Nephron progenitor cell (in vitro differentiated cells): ENCODE results near the gene FRMPD4.

Source experiments
- DNase-seq: peaks from one replicate; pipeline ENCODE4 v3.0.0; 2021
- H3K27ac Mint-ChIP-seq: 2 replicates; pipeline ENCODE4 v1.8.0; 2021; ENCODE audit warnings: mild to moderate bottlenecking, moderate library complexity, mixed read lengths
- H3K27me3 Mint-ChIP-seq: 2 replicates; pipeline ENCODE4 v1.8.0; 2021; ENCODE audit warnings: mild to moderate bottlenecking, low read depth, mixed read lengths; ENCODE audit not compliant: poor library complexity
- H3K36me3 Mint-ChIP-seq: 2 replicates; pipeline ENCODE4 v1.8.0; 2021; ENCODE audit warnings: low read depth, mixed read lengths
- H3K4me1 Mint-ChIP-seq: 2 replicates; pipeline ENCODE4 v1.8.0; 2021; ENCODE audit warnings: mixed read lengths
- H3K4me3 Mint-ChIP-seq: 2 replicates; pipeline ENCODE4 v1.8.0; 2021; ENCODE audit warnings: mild to moderate bottlenecking, moderate library complexity, mixed read lengths
- H3K9me3 Mint-ChIP-seq: 2 replicates; pipeline ENCODE4 v1.8.0; 2021; ENCODE audit warnings: mild to moderate bottlenecking, moderate library complexity, mixed read lengths
- CTCF ChIP-seq: fragments of 200-600 bp; sonication (generic); IDR thresholded peaks from 2 replicates; pipeline ENCODE4 v1.5.0; 2021; ENCODE audit warnings: antibody characterized with exemption

Gene FRMPD4

GRCh38 chrX:12463873-12464272 lies 325.6 kb downstream of the FRMPD4 start:
- H3K27ac Mint-ChIP-seq = no peak overlapping the region
- H3K27me3 Mint-ChIP-seq = peaks cover 4% of the 10 kb centered on the region
- no peaks in the 10 kb centered on the region for H3K36me3 Mint-ChIP-seq
- no peak for TF ChIP-seq CTCF
- H3K9me3 Mint-ChIP-seq = peaks cover 26% of the 10 kb centered on the region
- no peak for DNase-seq
- no peaks in the 10 kb centered on the region for H3K4me1 Mint-ChIP-seq
- no peak overlapping the region for H3K4me3 Mint-ChIP-seq

- no peak for TF ChIP-seq CTCF
- Mint-ChIP-seq H3K27ac (no peak overlapping the region), H3K4me1 (no peaks in the 10 kb centered on the region), H3K9me3 (peaks cover 27% of the 10 kb centered on the region), H3K4me3 (no peak overlapping the region), H3K36me3 (no peaks in the 10 kb centered on the region), H3K27me3 (peaks cover 4% of the 10 kb centered on the region)
- DNase-seq = no peak
Observed at GRCh38 chrX:12467321-12467720, 329.0 kb downstream of the FRMPD4 start.

- Mint-ChIP-seq H3K27me3 (peaks cover 6% of the 10 kb centered on the region), H3K36me3 (no peaks in the 10 kb centered on the region), H3K4me1 (no peaks in the 10 kb centered on the region), H3K27ac (no peak overlapping the region), H3K9me3 (peaks cover 29% of the 10 kb centered on the region), H3K4me3 (no peak overlapping the region)
- TF ChIP-seq CTCF = no peak
- DNase-seq = no peak
Observed at GRCh38 chrX:12469296-12469695, 331.0 kb downstream of the FRMPD4 start.

- no peak for TF ChIP-seq CTCF
- Mint-ChIP-seq H3K27ac (no peak overlapping the region), H3K4me3 (no peak overlapping the region), H3K36me3 (no peaks in the 10 kb centered on the region), H3K27me3 (peaks cover 6% of the 10 kb centered on the region), H3K9me3 (peaks cover 33% of the 10 kb centered on the region), H3K4me1 (no peaks in the 10 kb centered on the region)
- no peak for DNase-seq
Observed at GRCh38 chrX:12471061-12471460, 332.8 kb downstream of the FRMPD4 start.

DNA sequence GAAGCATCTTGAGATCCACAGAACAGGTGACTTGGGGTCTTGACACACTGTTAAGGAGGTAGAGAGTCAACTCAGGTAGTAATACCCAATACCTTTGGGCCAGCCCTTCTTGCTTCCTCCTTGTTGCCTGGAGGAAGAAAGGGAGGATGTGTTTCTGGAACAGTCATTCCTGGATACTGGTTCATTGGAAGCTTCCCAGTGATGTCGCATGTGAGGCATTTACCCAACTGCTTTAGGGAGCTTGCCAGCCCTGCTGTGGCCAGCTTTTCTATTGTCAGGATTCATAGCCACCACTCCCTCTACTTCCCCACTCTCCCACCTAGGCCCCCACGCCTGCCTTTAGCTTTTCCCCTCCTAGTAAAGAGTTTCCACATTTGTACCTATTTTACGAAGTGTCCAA lies 342.7 kb downstream of the FRMPD4 start:
- Mint-ChIP-seq H3K27ac (no peak overlapping the region), H3K27me3 (no peaks in the 10 kb centered on the region), H3K4me1 (no peaks in the 10 kb centered on the region), H3K36me3 (no peaks in the 10 kb centered on the region), H3K4me3 (no peak overlapping the region), H3K9me3 (peaks cover 20% of the 10 kb centered on the region)
- DNase-seq = no peak
- no peak for TF ChIP-seq CTCF

GRCh38 chrX:12488220-12488619 lies 349.9 kb downstream of the FRMPD4 start:
- Mint-ChIP-seq H3K4me1 (no peaks in the 10 kb centered on the region), H3K36me3 (no peaks in the 10 kb centered on the region), H3K9me3 (peaks cover 12% of the 10 kb centered on the region), H3K4me3 (no peak overlapping the region), H3K27ac (no peak overlapping the region), H3K27me3 (no peaks in the 10 kb centered on the region)
- TF ChIP-seq CTCF = no peak
- no peak for DNase-seq
